ENCODE results near the gene PTPRK. TPM values are rescaled to one million over a fixed set of nuclear protein-coding genes. Genes with fewer than 3 reads are reported as not detected.

PTPRK gene
- total and polyA plus RNA-seq, 2 of the 13 experiments (the other 11 are each of a cell fraction or from before 2014, with no cell fraction given): 43.6 to 98.3 TPM

- no peak for TF ChIP-seq FIP1L1 (IDR thresholded peaks at IDR 0.05; ENCODE audit: borderline replicate concordance, insufficient read depth, low read depth, low read length)
- no peak for TF ChIP-seq SNAPC5 (CRISPR knock-in tag; IDR thresholded peaks at IDR 0.05; ENCODE audit: borderline replicate concordance)
- no peak; the same call in 1 of the 2 replicates for TF ChIP-seq ZMYM3 (CRISPR knock-in tag; IDR thresholded peaks at IDR 0.05)
- TF ChIP-seq TCF12 (IDR thresholded peaks at IDR 0.05): no peak
- no peak; the same call in 1 of the 2 replicates for TF ChIP-seq TCF12 (CRISPR knock-in tag; IDR thresholded peaks at IDR 0.05)
- peak; percentile 47; the same call in 1 of the 2 replicates for TF ChIP-seq MTF1 (CRISPR knock-in tag; IDR thresholded peaks at IDR 0.05)
- TF ChIP-seq ZNF205 (CRISPR knock-in tag; IDR thresholded peaks at IDR 0.05): no peak
- no peak for TF ChIP-seq ZNF737 (CRISPR knock-in tag; IDR thresholded peaks at IDR 0.05; ENCODE audit: borderline replicate concordance)
- no peak for TF ChIP-seq NFYB (CRISPR knock-in tag; IDR thresholded peaks at IDR 0.05)
- no peak for TF ChIP-seq PBX3 (CRISPR knock-in tag; IDR thresholded peaks at IDR 0.05; ENCODE audit: borderline replicate concordance)
- TF ChIP-seq ZNF335 (CRISPR knock-in tag; IDR thresholded peaks at IDR 0.05): no peak
- TF ChIP-seq ZNF343 (CRISPR knock-in tag; IDR thresholded peaks at IDR 0.05): no peak
- peak; percentile 45; the same call in 1 of the 2 replicates for TF ChIP-seq GATA4 (IDR thresholded peaks at IDR 0.05; ENCODE audit: borderline replicate concordance, low read depth)
- peak; percentile 98 for TF ChIP-seq PAXIP1 (CRISPR knock-in tag; conservative IDR thresholded peaks at IDR 0.05)
- no peak for TF ChIP-seq SRF (IDR thresholded peaks at IDR 0.05; ENCODE audit: low read depth, low read length)
- no peak for TF ChIP-seq ATF7-NPFF (CRISPR knock-in tag; IDR thresholded peaks at IDR 0.05; ENCODE audit: low read depth)
- no peak for TF ChIP-seq IRX3 (CRISPR knock-in tag; IDR thresholded peaks at IDR 0.05; ENCODE audit: borderline replicate concordance, low read depth)
- no peak for TF ChIP-seq ZNF691 (CRISPR knock-in tag; IDR thresholded peaks at IDR 0.05; ENCODE audit: borderline replicate concordance, low read depth)
- TF ChIP-seq ZNF563 (CRISPR knock-in tag; IDR thresholded peaks at IDR 0.05): no peak
- TF ChIP-seq ZNF777 (CRISPR knock-in tag; IDR thresholded peaks at IDR 0.05): no peak
- no peak for TF ChIP-seq GRHL1 (CRISPR knock-in tag; conservative IDR thresholded peaks at IDR 0.05)
- TF ChIP-seq ZFP91 (CRISPR knock-in tag; IDR thresholded peaks at IDR 0.05; ENCODE audit: borderline replicate concordance): no peak
Measured at GRCh38 chr6:128505603-128506002, 14.8 kb downstream of the PTPRK start (continued).

All from HepG2 (cell line).